VCaP (cell line): Measurements from ENCODE around the gene DDIT4L.
"Not testable (repeated sequence)": the region's sequence is repeated elsewhere in the genome, so short reads cannot be mapped to it uniquely, and the experiment has no call there.

Experiments used
- H3K27ac ChIP-seq: fragments of 450-650 bp; 2 replicates; pipeline ENCODE4 v1.5.1; 2017
- CTCF ChIP-seq: fragments of 450-650 bp; conservative IDR thresholded peaks from 2 replicates; pipeline ENCODE4 v1.5.1; 2017; ENCODE audit warnings: mild to moderate bottlenecking, moderate library complexity

DDIT4L gene

GRCh38 chr4:100198061-100198460, 7.8 kb upstream of the DDIT4L start:
- TF ChIP-seq CTCF, result no peak
- no peak overlapping the region for H3K27ac ChIP-seq

- not testable (repeated sequence) for H3K27ac ChIP-seq
Observed at GRCh38 chr4:100196388-100197071, 6.3 kb upstream of the DDIT4L start.

GRCh38 chr4:100190643-100191600, 654 bp upstream of the DDIT4L start:
- no peak overlapping the region for H3K27ac ChIP-seq
- TF ChIP-seq CTCF, result no peak

GRCh38 chr4:100188829-100189228, 1.4 kb downstream of the DDIT4L start:
- TF ChIP-seq CTCF, result no peak
- no peak overlapping the region for H3K27ac ChIP-seq

- H3K27ac ChIP-seq, result no peak overlapping the region
- no peak for TF ChIP-seq CTCF
Observed at GRCh38 chr4:100187781-100188180, 2.5 kb downstream of the DDIT4L start.

GRCh38 chr4:100184787-100185186, 5.5 kb downstream of the DDIT4L start:
- no peak for TF ChIP-seq CTCF
- H3K27ac ChIP-seq, result no peak overlapping the region

GRCh38 chr4:100177855-100178254, 12.4 kb downstream of the DDIT4L start:
- no peak overlapping the region for H3K27ac ChIP-seq
- TF ChIP-seq CTCF, result no peak

- no peak overlapping the region for H3K27ac ChIP-seq
- no peak for TF ChIP-seq CTCF
Observed at GRCh38 chr4:100177126-100177525, 13.1 kb downstream of the DDIT4L start.
